PC-9 (cell line): ENCODE measurements around the gene TRAPPC3.

Experiments used
- CTCF ChIP-seq: fragments of 200-600 bp; sonication (generic); conservative IDR thresholded peaks from 2 replicates; pipeline ENCODE4 v1.6.1; 2017; ENCODE audit warnings: mixed run types, antibody characterized with exemption, mild to moderate bottlenecking, moderate library complexity
- EZH2 ChIP-seq: fragments of 200-600 bp; sonication (generic); IDR thresholded peaks from 2 replicates; pipeline ENCODE4 v1.8.0; 2017; ENCODE audit warnings: antibody characterized with exemption, low read depth

DNA sequence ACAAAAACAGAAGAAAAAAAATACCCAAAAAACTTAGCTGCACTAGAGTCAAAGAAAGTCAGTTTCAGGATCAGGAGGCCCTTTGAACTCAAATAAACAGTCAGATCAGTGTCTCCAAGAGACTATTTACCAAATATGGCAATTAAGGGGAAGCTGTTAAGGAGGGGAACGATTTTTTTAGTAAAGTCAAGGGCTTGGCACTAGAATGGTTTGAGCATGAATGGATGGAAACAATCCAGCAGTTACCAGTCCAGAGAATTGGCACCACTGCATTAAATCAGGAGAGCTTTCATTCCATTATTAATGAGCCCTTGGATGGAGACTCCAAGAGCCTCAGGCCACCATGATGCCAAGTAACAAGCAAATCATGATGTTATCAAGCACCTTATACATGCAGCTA, 7.2 kb downstream of the TRAPPC3 start:
- TF ChIP-seq CTCF (no peak), EZH2 (no peak)
